Fibroblast of lung (primary cell): Measurements from ENCODE around the gene APBA2.

Experiments used
- EZH2 ChIP-seq: IDR thresholded peaks from 2 replicates; pipeline ENCODE4 v1.5.1; 2012; ENCODE audit warnings: low read length, control low read depth, mild to moderate bottlenecking; ENCODE audit errors: missing control alignments
- TF ChIP-seq, protein P1 (sequence below), 2 donors: IDR thresholded peaks in 1 of 2; conservative IDR thresholded peaks in 1 of 2; 1 replicate in 1 of 2; 2 replicates in 1 of 2; pipeline ENCODE4 v1.5.1; 2011 to 2012; ENCODE audit warnings: low read length in 2 of 2, control low read depth in 1 of 2, inconsistent platforms in 1 of 2, low read depth in 1 of 2, mild to moderate bottlenecking in 1 of 2

DNA sequence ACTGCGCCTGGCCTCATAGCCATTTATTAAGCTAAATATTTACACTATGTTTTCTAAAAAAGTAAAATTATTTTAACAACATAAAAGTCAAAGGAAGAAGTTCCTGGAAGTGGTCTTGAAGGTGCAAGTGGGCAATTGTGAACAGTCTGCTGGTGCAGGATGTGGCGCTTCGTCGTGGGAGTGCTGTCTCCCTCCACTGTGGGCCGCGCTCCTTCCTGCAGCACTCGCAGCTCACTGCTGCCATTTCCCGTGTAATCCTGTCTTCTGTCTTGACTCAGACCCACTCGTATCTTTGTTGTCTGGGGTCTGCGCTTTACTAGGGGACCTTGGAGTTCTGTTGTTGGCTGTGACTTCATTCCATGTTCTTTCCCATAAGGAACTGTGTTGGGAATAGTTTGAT lies 56.3 kb downstream of the APBA2 start:
- TF ChIP-seq, protein P1, sequence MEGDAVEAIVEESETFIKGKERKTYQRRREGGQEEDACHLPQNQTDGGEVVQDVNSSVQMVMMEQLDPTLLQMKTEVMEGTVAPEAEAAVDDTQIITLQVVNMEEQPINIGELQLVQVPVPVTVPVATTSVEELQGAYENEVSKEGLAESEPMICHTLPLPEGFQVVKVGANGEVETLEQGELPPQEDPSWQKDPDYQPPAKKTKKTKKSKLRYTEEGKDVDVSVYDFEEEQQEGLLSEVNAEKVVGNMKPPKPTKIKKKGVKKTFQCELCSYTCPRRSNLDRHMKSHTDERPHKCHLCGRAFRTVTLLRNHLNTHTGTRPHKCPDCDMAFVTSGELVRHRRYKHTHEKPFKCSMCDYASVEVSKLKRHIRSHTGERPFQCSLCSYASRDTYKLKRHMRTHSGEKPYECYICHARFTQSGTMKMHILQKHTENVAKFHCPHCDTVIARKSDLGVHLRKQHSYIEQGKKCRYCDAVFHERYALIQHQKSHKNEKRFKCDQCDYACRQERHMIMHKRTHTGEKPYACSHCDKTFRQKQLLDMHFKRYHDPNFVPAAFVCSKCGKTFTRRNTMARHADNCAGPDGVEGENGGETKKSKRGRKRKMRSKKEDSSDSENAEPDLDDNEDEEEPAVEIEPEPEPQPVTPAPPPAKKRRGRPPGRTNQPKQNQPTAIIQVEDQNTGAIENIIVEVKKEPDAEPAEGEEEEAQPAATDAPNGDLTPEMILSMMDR (conservative IDR thresholded peaks at IDR 0.05 in 1 of 2, IDR thresholded peaks at IDR 0.05 in 1 of 2; ENCODE audit: low read depth in 1 of 2, low read length in 2 of 2) = no peak
- TF ChIP-seq EZH2 = no peak
